HepG2 (cell line): Measurements from ENCODE around the gene RGS14. TPM values are rescaled to one million over a fixed set of nuclear protein-coding genes. Genes with fewer than 3 reads are reported as not detected.
A peak's percentile ranks its signal among the peaks of the same experiment; 100 is the strongest.

Source experiments
- ATAC-seq: fragments of 200-7000 bp; cut with Tn5 transposase; 3 replicates; pipeline ENCODE4 v1.9.1; 2020; ENCODE audit warnings: mild to moderate bottlenecking, moderate library complexity
- BruUV-seq: library from RNA; stranded (reverse); fragments of 400-500 nt; replicated peaks from 2 replicates; lab custom pipeline; 2021; lab: Mats Ljungman, UMichigan
- CTCF ChIA-PET: fragments of 300-600 bp; formaldehyde crosslinking; extraction: SDS; loops from one replicate; lab custom pipeline; 2021; ENCODE audit warnings: low total read pairs, inconsistent platforms, low intra/inter-chr PET ratio; lab: Yijun Ruan, JAX
- POLR2A ChIA-PET: fragments of 350-600 bp; sonication (Branson Sonifier 250); formaldehyde crosslinking; loops from one replicate; lab custom pipeline; 2020; ENCODE audit warnings: antibody characterized with exemption, inconsistent platforms; lab: Yijun Ruan, JAX
- DNase-seq: peaks from one replicate; pipeline ENCODE4 v3.0.0-alpha.2; 2015; ENCODE audit warnings: low spot score
- FAIRE-seq: peaks from 3 replicates; lab custom pipeline; 2011; peaks lifted over from hg19 to GRCh38; lab: Jason Lieb, UNC
- H2AFZ ChIP-seq: one replicate; pipeline ENCODE4 v1.6.1; 2011; ENCODE audit warnings: low read length, inconsistent platforms
- H3K27ac ChIP-seq: fragments of 300-600 bp; 3 replicates; pipeline ENCODE4 v1.8.0; 2011; ENCODE audit warnings: mixed run types, mild to moderate bottlenecking, mixed read lengths, low read length, inconsistent platforms; ENCODE audit not compliant: insufficient read depth; ENCODE audit errors: extremely low read length
- H3K27me3 ChIP-seq, 2 experiments: fragments of 200-600 bp in 1 of 2; 2 replicates in 1 of 2; 3 replicates in 1 of 2; pipeline versions ENCODE4 v1.6.0 to v1.8.0; 2011; ENCODE audit warnings: low read length in 2 of 2, mild to moderate bottlenecking in 2 of 2, moderate library complexity in 2 of 2, inconsistent platforms in 1 of 2; ENCODE audit not compliant: insufficient read depth in 2 of 2, control insufficient read depth in 1 of 2
- H3K36me3 ChIP-seq, 2 experiments: fragments of 200-600 bp in 1 of 2; replicated peaks in 1 of 2; 2 replicates in 1 of 2; 3 replicates in 1 of 2; pipeline versions ENCODE4 v1.5.1 to v1.8.0; 2011; ENCODE audit warnings: low read length in 2 of 2, inconsistent platforms in 1 of 2; ENCODE audit not compliant: insufficient read depth in 2 of 2, control insufficient read depth in 1 of 2
- H3K4me1 ChIP-seq: 2 replicates; pipeline ENCODE4 v1.5.1; 2012; ENCODE audit warnings: low read length, inconsistent platforms; ENCODE audit not compliant: insufficient read depth
- H3K4me2 ChIP-seq: 2 replicates; pipeline ENCODE4 v1.6.0; 2011; ENCODE audit warnings: low read depth, low read length, inconsistent platforms
- H3K4me3 ChIP-seq, 3 experiments: fragments of 200-600 bp in 1 of 3; sonication (generic), shearing (Covaris generic) in 1 of 3; replicated peaks in 1 of 3; 2 replicates each; pipeline ENCODE4 v1.5.1; 2011 to 2016; ENCODE audit warnings: low read length in 3 of 3, inconsistent platforms in 2 of 3, low read depth in 2 of 3, mild to moderate bottlenecking in 2 of 3, control low read depth in 1 of 3, mixed read lengths in 1 of 3; ENCODE audit not compliant: insufficient read depth in 1 of 3
- H3K79me2 ChIP-seq: one replicate; pipeline ENCODE4 v1.6.1; 2011; ENCODE audit warnings: low read length, inconsistent platforms; ENCODE audit not compliant: insufficient read depth
- H3K9ac ChIP-seq: 2 replicates; pipeline ENCODE4 v1.6.0; 2011; ENCODE audit warnings: mild to moderate bottlenecking, low read depth, low read length, inconsistent platforms; ENCODE audit not compliant: insufficient read depth
- H3K9me3 ChIP-seq: 2 replicates; pipeline ENCODE4 v1.5.1; 2012; ENCODE audit warnings: mild to moderate bottlenecking, low read length
- H4K20me1 ChIP-seq: 2 replicates; pipeline ENCODE4 v1.6.0; 2011; ENCODE audit warnings: inconsistent platforms, mild to moderate bottlenecking, low read length, moderate library complexity; ENCODE audit not compliant: insufficient read depth
- DBP ChIP-seq: sonication (generic); formaldehyde crosslinking; IDR thresholded peaks from 2 replicates; pipeline ENCODE4 v1.4.0; 2020; ENCODE audit warnings: missing genetic modification reagents; ENCODE audit errors: not compliant biosample characterization
- HNRNPUL1 ChIP-seq: fragments of 200-400 bp; formaldehyde crosslinking; IDR thresholded peaks from 2 replicates; pipeline ENCODE4 v1.6.1; 2017; ENCODE audit warnings: low read depth, mild to moderate bottlenecking, low read length, moderate library complexity
- NFIB ChIP-seq: sonication (generic); formaldehyde crosslinking; IDR thresholded peaks from 2 replicates; pipeline ENCODE4 v1.9.0; 2021; ENCODE audit warnings: missing genetic modification reagents, mild to moderate bottlenecking, borderline replicate concordance
- SALL2 ChIP-seq: sonication (generic); formaldehyde crosslinking; IDR thresholded peaks from 2 replicates; pipeline ENCODE4 v1.8.1; 2023; ENCODE audit warnings: mild to moderate bottlenecking, missing genetic modification reagents, inconsistent platforms
- TP53 ChIP-seq: sonication (generic); formaldehyde crosslinking; conservative IDR thresholded peaks from 2 replicates; pipeline ENCODE4 v1.4.0; 2020; ENCODE audit warnings: missing genetic modification reagents
- ZNF232 ChIP-seq: sonication (generic); formaldehyde crosslinking; IDR thresholded peaks from 2 replicates; pipeline ENCODE4 v1.4.0; 2020; ENCODE audit warnings: missing genetic modification reagents, borderline replicate concordance
- ZNF414 ChIP-seq: sonication (generic); formaldehyde crosslinking; IDR thresholded peaks from 2 replicates; pipeline ENCODE4 v1.5.0; 2020; ENCODE audit warnings: missing genetic modification reagents
- ZNF558 ChIP-seq: sonication (generic); formaldehyde crosslinking; IDR thresholded peaks from 2 replicates; pipeline ENCODE4 v1.9.0; 2022; ENCODE audit warnings: mild to moderate bottlenecking, missing genetic modification reagents, borderline replicate concordance
- ZNF646 ChIP-seq: sonication (generic); formaldehyde crosslinking; IDR thresholded peaks from 2 replicates; pipeline ENCODE4 v1.9.0; 2021; ENCODE audit warnings: mild to moderate bottlenecking, missing genetic modification reagents
- ZNF768 ChIP-seq: sonication (generic); formaldehyde crosslinking; IDR thresholded peaks from 2 replicates; pipeline ENCODE4 v1.4.0; 2020; ENCODE audit warnings: missing genetic modification reagents
- WGBS: methylation state at CpG from one replicate; pipeline ENCODE4 v1.1.6; 2017; ENCODE audit warnings: low lambda C conversion rate; 5-methylcytosine and 5-hydroxymethylcytosine counted together
- in situ Hi-C: cut with HindIII; loops from 2 replicates; pipeline ENCODE4 v1.10.0; 2017; ENCODE audit warnings: low pct_unique_long_range_greater_than_20kb; ENCODE audit not compliant: extremely low pct_ligation_motif_present
- intact Hi-C: fragments of 100-400 bp; cut with micrococcal nuclease; formaldehyde crosslinking; loops from one replicate; pipeline ENCODE4 v1.10.0; 2022; ENCODE audit not compliant: unreplicated experiment
- polyA plus RNA-seq, 8 experiments: library from polyadenylated mRNA; depleted of rRNA in 3 of 8; stranded (reverse) in 7 of 8; unstranded in 1 of 8; fragments of >200 nt; fragmentation: Illumina TruSeq in 4 of 8; extraction: Trizol in 4 of 8; gene quantifications; 2 replicates each; pipeline versions ENCODE4 v1.2.1 to v1.2.3, GENCODE V29; 2011 to 2016; ENCODE audit warnings: low read depth in 4 of 8, missing spikeins in 1 of 8, mixed read lengths in 1 of 8; ENCODE audit not compliant: insufficient read depth in 1 of 8
- total RNA-seq, 5 experiments: library from RNA; depleted of rRNA; stranded (reverse); fragments of >200 nt; fragmentation: Illumina TruSeq; extraction: Trizol; gene quantifications; 2 replicates each; pipeline ENCODE4 v1.2.3, GENCODE V29; 2016; ENCODE audit warnings: low read depth in 1 of 5

Gene RGS14
- total and polyA plus RNA-seq, 2 of the 13 experiments (the other 11 are each of a cell fraction or from before 2014, with no cell fraction given), result 11.1 to 17.2 TPM

GRCh38 chr5:177393206-177393765, 35.6 kb downstream of the RGS14 start:
- POLR2A ChIA-PET, result interaction anchor here (1.4 to 7.3 kb wide), 3 partner anchors 15 to 55 kb away, joined by 3 to 79 read pairs (median 5); partner anchors contain the start of gene GRK6
- in situ Hi-C loops, result no loop called here
- no peak overlapping the region for H3K4me2 ChIP-seq
- no peak overlapping the region for H3K4me3 ChIP-seq
- TF ChIP-seq ZNF768 (peak; percentile 80), ZNF558 (CRISPR knock-in tag) (no peak), TP53 (no peak), ZNF232 (CRISPR knock-in tag) (no peak)
- no peak for ATAC-seq
- WGBS, result 45% methylated on average over 1 of the region's 1 CpG
- FAIRE-seq, result no peak
- H3K9me3 ChIP-seq, result no peaks in the 10 kb centered on the region
- peaks cover 4 to 50% of the 10 kb centered on the region in 2 experiments; a peak in 3 of 5 replicates for H3K27me3 ChIP-seq
- no peaks in the 10 kb centered on the region for H3K36me3 ChIP-seq
- no peak overlapping the region for H3K27ac ChIP-seq
- no peaks in the 10 kb centered on the region for H3K79me2 ChIP-seq
- no peaks in the 10 kb centered on the region for H4K20me1 ChIP-seq
- no peak overlapping the region for H3K9ac ChIP-seq
- peaks cover 34% of the 10 kb centered on the region for H3K4me1 ChIP-seq
- no peak overlapping the region for H2AFZ ChIP-seq
- DNase-seq, result no peak
- CTCF ChIA-PET, result no interaction called here
- no TSS peak for BruUV-seq
- intact Hi-C loops, result no loop called here

- H4K20me1 ChIP-seq, result no peaks in the 10 kb centered on the region
- no peak overlapping the region for H3K27ac ChIP-seq
- no peak overlapping the region for H3K9ac ChIP-seq
- DNase-seq (no peak), FAIRE-seq (no peak), ATAC-seq (no peak)
- H3K4me3 ChIP-seq, result no peak overlapping the region
- ChIA-PET POLR2A (interaction anchor here (1.1 to 7.3 kb wide), 4 partner anchors 15 to 54 kb away, joined by 3 to 79 read pairs (median 4); partner anchors contain the start of gene GRK6), CTCF (no interaction called here)
- no peaks in the 10 kb centered on the region for H3K79me2 ChIP-seq
- H3K4me2 ChIP-seq, result no peak overlapping the region
- no TSS peak for BruUV-seq
- no peaks in the 10 kb centered on the region for H3K36me3 ChIP-seq
- H3K9me3 ChIP-seq, result no peaks in the 10 kb centered on the region
- intact Hi-C loops, result no loop called here
- no peak overlapping the region for H2AFZ ChIP-seq
- in situ Hi-C loops, result no loop called here
- WGBS, result 18% methylated on average over 2 of the region's 5 CpGs
- H3K27me3 ChIP-seq, result peaks cover 5 to 47% of the 10 kb centered on the region in 2 experiments; a peak in 3 of 5 replicates
- H3K4me1 ChIP-seq, result peaks cover 29% of the 10 kb centered on the region
- TF ChIP-seq DBP, result no peak
- no peak for TF ChIP-seq SALL2
- TF ChIP-seq HNRNPUL1, result no peak
- no peak for TF ChIP-seq ZNF414
- TF ChIP-seq NFIB (CRISPR knock-in tag), result no peak
- no peak for TF ChIP-seq ZNF646
Measured at GRCh38 chr5:177393990-177394389, 36.3 kb downstream of the RGS14 start.
